Muscle of back (tissue), 11 donors: ENCODE data around the gene GALK2. TPM values are rescaled to one million over a fixed set of nuclear protein-coding genes. Genes with fewer than 3 reads are reported as not detected.
A peak's percentile ranks its signal among the peaks of the same experiment; 100 is the strongest.
"Not testable (repeated sequence)": the region's sequence is repeated elsewhere in the genome, so short reads cannot be mapped to it uniquely, and the experiment has no call there.

Experiments used
- DNase-seq, 3 donors: peaks; one replicate each; pipeline versions ENCODE4 v3.0.0 to v3.0.0-alpha.2; 2013
- polyA plus RNA-seq, 10 donors: library from polyadenylated mRNA; unstranded; fragments of 120-200 nt; gene quantifications; one replicate each; pipeline ENCODE4 v1.2.1, GENCODE V29; 2013; ENCODE audit not compliant: insufficient read length in 10 of 10

Gene GALK2
- polyA plus RNA-seq, 10 donors = 11.6 to 17.7 (median 15.1) TPM

DNA sequence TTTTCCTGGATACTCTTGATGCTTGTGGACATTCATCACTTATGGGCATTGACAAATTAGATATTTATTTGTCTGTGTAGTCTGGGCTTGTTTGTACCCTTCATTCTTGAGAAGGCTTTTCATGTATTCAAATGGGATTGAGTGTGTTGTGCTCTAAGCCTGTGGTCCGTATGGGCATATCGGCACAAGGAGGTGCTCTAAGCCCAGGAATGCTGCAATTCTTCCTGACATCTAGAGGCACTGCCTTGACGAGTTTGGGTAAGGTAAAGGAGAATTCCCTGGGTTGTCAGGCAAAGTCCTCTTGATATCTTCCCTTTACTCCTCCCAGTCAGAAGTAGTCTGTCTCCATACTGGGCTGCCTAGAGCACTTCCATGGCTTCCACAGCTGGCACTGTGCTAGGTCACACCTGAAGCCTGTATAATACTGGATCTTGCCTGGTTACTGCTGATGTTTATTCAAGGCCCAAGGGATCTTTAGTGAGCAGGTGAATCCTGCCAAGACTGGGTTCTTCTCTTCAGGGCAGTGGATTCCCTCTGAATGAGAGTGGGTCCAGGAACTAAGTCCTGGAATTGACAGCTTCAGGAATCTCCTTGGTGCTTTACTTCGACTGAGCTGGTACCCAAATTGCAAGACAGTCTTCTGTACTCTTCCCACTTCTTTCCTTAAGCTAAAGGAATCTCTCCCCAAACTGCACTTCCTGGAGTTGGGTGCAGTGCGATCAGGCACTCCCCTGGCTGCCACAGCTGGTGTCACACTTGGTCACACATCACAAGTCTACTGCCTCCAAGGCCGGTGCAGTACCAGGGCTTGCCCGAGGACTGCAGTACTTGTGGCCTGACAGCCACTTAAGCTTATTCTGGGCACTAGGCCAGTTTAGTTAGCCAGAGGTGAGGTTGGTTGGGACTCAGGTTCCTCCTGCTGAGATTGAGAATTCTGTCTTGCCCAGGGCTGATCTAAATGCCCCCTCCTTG, 46.0 kb downstream of the GALK2 start:
- DNase-seq = no peak

DNA sequence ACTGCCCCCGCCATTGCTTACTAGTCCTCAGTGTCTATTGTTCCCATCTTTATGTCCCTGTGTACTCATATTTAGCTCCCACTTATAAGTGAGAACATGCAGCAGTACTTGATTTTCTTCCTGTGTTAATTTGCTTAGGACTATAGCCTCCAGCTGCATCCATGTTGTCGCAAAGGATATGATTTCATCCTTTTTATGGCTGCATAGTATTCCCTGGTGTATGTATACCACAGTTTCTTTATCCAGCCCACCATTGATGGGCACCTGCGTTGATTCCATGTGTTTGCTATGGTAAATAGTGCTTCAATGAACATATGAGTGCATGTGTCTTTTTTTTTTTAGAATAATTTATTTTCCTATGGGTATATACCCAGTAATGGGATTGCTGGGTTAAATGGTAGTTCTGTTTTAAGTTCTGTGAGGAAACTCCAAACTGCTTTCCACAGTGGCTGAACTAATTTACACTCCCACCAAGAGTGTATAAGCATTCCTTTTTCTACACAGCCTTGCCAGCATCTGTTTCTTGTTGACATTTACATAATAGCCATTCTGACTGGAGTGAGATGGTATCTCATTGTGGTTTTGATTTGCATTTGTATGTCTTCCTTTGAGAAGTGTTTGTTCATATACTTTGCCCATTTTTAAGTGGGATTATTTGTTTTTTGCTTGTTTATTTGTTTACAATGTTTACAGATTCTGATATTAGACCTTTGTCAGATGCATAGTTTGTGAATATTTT, 53.7 kb downstream of the GALK2 start:
- DNase-seq = no peak

DNA sequence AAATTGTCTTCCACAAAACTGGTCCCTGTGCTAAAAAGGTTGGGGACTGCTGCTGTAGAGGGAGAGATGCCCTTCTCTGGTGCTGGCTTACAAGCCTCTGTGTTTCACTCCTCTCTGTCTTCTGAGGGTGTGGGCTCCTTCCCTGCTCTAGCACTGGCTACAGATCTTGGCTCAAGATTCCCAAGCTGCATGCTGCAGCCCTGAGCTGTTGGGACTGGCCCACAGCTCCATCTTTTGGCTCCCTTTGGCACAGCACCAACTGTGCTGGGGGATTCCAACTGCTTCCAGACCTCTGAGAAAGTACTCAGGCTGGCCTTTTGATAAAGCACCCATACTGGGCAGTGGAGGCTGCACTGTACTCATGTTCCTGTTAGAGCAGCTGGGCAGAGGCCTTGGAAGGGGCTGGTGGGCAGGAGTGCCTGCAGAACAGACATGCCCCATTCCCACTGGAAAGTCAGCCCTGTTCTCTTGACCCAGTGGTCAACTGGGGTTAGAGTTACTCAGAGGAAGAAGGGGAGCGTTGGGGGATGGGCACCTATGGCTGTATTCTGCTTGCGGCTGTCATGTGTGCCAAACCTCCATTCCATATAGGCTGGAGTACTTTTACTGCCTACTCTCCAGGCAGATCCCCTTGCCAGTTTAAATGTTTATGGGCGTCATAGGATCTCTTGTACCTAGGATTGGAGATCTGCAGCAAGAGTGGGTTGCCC, 55.7 kb downstream of the GALK2 start:
- no peak for DNase-seq

DNA sequence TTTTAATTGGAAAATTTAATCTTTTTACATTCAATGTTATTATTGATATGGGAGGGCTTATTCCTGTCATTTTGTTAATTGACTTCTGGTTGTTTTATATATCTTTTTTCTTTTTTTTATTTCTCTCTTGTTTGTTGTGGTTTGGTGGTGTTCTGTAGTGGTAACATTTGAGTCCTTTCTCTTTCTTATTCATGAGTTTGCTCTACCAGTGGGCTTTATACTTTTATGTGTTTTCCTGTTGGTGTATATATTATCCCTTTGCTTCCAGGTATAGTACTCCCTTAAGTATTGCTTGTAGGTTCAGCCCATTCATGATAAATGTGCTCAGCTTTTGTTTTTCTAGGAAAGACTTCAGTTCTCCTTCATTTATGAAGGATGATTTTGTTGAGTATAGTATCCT, 57.6 kb downstream of the GALK2 start:
- DNase-seq = no peak

DNA sequence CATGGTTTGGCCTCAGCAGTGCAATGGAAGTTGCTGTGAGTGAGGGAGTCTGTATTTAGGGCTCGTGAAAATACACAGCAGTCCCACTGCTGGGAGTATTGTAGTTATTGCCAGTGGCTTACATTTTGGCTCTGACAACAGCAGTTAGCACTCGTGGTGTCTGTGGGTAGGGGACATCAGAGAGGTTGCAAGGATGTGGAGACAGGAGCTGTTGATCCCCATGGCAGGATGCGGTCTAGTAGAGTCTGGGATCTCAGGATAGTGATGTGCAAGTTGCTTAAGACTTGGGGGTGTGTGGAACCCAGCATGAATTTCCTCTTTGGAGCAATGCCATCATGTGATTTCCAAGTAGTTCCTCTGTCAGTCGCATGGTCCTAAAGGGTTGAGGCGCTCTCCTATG, 59.9 kb downstream of the GALK2 start:
- DNase-seq = no peak

DNA sequence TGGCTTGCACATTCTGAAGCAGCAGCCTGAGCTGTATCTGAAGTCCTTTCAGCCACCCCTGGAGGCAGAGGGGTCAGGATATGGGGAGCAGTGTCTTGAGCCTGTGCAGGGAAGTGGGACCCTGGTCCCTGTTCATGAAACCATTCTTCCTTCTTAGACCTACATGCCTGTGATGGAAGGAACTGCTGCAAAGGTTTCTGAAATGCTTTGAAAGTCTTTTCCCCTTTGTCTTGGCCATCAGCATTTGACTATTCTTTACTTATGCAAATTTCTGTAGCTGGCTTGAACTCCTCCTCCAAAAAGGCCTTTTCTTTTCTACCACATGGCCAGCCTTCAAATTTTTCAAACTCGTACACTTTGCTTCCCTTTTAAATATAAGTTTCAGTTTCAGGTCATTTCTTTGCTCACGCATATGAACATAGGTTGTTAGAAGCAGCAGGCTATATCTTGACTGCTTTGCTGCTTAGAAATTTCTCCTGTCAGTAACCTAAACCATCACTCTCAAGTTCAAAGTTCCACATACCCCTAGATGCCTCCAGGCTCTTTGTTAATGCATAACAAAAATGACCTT, 62.3 kb downstream of the GALK2 start:
- DNase-seq = no peak

DNA sequence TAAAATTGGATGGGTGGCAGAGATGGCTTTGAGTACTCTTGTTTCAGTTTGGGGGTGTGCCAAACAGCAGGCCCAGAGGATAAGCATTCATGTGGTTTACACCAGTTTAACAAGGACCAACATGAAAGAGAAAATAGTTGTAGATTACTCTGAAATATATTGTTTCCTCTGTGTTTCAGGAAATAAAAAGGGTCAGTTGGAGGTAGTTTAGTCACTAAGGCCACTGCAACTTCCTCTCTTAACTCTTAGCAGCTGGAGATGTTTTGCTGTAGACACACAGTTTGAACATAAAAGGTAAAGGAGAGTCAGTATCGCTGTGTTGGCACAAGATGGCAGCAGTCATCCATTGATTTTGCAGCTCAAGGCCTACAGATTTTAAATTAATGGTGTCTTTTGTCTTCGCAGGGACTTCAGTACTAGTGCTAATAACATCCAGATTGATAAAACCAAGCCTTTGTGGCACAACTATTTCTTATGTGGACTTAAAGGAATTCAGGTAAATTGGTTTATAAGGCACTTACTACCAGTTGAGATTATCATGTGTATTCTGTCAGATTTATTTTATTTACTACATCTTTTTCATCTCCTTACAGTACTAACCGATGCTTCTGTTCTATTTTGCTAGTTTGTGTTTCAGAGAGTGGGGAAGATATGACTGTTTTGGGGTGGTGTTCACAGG, 65.5 kb downstream of the GALK2 start:
- peak; percentile 76 to 90 (median 83) for DNase-seq

DNA sequence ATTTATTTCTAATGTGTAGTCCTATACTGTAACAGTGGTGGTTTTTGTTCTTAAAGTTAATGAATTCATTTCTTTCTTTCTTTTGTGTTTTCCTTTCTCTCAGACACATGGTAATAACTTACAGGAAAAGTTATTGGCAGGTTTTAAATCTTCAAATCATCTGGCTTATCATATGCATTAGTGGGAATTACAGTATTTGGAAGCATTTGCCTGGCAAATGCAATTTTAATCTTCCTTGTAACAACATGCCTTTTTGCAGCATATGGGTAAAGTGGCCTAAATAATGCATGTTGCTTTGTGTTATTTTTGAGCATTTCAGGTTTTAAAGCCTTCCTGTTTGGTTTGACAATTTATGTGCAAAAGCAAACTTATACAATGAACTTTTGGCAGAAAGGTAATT, 66.8 kb downstream of the GALK2 start:
- DNase-seq = peak in 1 of 3 donors; percentile 21

DNA sequence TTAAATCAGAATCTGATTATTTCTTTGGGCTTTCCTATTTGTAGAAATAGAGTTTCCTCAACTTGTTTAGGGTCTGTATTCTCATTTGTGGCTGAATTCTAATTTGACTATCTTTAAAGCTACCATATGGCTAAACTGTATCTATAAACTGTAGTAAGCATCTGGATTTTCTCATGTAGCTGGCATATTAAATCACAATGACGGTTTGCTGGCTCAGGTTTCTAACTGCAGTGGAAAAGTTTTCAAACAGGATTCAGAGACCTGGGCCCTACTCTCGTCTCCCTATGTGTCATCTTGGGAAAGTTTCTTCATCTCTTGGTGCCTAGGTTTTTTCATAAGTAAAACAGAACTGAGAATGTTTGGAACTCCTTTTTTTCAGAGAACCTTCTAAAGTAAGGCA, 68.3 kb downstream of the GALK2 start:
- peak; percentile 74 to 89 (median 76) for DNase-seq

DNA sequence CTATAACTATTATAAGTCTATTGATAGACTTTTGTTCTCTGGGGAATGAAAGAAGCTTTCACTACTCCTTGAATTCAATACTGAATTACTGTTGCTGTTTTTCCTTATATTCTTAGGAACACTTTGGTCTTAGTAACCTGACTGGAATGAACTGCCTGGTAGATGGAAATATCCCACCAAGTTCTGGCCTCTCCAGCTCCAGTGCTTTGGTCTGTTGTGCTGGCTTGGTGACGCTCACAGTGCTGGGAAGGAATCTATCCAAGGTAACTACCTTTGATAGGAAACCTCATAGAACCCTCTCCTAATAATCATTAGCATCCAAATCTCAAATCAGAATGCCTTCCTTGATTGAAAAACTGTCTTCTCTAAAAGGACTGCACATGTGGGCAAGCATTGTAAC, 69.1 kb downstream of the GALK2 start:
- peak in 1 of 3 donors; percentile 32 for DNase-seq

DNA sequence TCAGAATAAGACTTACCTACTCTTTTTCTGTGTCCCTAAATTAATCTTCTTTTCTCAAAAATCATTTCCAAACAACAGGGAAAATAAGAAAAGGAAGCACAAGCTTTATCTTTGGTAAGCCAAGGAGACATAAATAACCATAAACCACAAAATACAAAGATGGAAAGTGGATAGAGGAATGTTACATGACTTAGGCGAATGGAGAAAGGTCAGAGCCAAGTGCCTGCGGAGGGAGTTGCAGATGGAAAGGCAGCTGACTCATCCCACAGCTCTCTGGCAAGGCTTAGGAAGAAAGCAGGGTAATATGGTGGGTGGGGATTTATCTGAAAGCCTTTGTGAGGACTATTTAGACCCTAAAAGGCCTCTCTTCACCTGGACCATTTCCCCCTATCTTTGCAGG, 72.8 kb downstream of the GALK2 start:
- DNase-seq = peak in 1 of 3 donors; percentile 61

DNA sequence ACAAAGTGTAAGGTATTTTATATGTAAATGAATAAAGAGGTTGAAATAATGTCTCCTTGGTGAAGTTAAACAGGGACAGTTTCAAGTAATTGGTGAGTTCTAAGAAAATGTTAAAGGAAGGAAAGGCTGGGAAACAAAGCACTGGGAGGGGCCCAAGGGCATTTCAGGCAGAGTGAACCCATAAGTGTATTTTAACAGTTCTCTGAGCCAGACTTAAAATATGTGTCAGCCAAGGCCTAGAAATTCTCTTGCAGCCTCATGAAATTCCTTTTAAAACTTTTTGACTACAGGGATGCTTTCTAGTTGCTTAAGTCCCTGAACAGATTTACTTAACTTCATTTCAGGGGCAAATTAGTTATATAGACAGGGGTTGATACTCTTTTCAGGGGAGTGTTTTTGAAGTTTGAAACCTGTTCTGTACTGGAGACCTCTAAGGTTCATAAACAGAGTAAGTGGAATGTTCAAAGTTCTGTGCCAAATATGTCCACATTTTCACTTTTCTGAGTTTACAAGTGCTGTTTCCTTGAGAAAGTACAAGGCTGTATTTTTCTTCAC, 77.6 kb downstream of the GALK2 start:
- peak in 1 of 3 donors; percentile 32 for DNase-seq

DNA sequence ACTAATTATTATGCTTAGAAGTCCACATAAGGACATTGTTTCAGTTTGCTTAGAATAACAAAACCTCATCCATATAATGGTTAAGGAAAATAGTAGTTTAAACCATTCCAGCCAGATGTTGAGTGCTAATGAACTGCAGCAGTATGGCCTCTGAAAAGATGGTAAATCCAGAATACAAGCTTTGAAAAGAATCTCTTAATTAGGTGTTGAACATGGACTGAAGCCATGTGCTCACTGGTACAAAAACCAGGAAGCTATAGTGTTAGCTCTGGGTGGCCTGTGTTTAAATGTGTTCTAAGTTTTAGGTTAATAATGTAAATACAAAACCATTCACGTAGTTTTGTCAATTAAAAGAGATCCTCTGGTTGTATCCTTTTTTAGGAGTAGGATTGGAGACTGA, 78.2 kb downstream of the GALK2 start:
- peak in 1 of 3 donors; percentile 13 for DNase-seq

DNA sequence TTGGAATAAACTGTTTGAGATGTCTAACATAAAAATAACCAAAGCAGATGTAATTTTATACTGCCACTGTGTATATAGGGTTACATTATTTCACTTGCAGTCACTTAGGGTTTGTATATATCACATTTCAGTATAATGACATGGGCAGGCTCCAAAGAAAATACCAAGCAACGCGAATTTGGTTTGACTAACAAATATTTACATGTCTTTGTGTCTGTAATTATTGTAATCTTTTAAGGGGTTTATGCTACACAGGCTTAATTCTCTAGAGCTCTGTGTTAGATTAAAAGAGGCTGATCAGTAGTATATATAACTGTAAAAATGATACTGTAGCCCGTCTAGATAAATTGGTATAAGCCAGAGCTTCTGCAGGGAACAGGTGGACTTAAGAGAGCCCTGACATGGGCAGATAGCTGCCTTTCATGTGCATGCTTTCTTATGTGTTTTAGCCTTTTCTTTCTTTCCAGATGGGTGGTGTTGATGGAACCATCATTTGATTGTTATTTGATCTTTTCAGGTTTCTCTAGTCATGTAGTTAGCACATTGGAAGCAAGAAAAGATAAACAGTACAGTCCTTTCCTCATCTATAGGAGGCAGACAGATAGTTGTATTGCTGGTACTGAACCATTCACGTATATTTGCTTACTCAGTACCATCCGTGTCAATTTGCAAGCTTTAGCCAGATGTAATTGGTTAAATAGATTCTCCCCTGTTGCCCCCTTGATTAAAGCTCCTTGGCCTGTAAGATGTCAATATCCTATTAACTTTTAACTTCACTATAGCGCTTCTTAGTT, 86.1 kb downstream of the GALK2 start:
- DNase-seq = no peak

DNA sequence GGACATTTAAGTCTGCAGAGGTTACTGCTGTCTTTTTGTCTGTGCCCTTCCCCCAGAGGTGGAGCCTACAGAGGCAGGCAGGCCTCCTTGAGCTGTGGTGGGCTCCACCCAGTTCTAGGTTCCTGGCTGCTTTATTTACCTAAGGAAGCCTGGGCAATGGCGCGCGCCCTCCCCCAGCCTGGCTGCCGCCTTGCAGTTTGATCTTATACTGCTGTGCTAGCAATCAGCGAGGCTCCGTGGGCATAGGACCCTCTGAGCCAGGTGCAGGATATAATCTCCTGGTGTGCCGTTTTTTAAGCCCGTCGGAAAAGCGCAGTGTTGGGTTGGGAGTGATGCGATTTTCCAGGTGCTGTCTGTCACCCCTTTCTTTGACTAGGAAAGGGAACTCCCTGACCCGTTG, 95.1 kb downstream of the GALK2 start:
- DNase-seq = not testable (repeated sequence)

DNA sequence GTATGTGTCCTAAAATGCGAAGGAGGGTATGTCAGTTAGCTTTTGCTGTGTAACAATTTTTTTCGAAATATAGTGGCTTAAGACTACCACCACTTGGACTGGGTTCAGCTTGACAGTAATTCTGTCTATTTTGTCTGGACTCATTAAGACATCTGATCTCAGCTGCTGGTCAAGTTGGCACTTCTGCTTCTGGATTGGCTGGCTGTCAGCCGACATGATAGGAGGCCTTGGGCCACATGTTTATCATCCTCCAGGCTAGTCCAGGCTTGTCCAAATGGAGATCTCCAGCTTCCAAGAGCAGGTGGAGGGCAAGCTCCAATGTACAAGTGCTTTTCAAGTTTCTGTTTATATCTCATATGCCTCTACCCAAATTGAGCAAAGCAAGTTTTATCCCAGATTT, 95.9 kb downstream of the GALK2 start:
- no peak for DNase-seq

DNA sequence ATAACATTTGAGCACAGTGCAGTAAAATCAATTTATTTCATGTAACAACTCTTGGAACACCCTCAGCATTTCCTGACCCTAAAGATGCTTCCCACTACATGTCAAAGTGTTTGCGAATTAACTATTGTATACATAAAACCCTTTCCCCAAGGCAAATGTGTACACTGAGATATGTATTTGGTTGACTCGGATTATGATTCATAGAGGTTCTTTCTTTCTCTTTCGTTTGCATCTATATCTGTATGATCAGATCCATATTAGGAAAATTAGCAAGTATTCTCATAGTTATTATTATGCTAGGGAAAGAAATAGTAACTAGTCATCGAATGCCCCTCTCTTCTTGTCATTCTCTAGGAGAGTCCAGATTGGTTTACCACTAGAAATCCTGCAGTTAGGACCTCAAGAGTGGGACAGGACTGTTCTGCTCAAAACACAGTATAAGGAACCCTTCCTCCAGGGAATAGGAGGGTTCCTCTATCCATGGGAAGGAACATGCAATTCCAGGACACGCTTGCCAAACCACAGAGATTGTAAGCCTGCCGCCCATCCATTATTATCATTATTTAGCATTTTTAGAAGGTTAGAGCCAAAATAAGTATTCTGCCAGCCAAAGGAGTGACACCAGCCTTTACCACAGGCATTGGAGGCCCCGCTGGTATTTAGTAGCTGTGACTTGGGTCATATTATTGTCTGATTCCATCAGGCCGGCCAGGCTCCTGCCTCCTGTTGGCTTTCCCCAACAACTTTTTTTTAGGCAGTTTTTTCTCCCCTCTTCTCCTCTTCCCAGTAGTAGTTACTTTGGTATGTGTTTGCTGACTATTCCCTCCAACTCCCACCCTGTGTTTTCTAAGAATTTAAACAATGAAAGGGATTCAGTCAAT, 100.7 kb downstream of the GALK2 start:
- no peak for DNase-seq

DNA sequence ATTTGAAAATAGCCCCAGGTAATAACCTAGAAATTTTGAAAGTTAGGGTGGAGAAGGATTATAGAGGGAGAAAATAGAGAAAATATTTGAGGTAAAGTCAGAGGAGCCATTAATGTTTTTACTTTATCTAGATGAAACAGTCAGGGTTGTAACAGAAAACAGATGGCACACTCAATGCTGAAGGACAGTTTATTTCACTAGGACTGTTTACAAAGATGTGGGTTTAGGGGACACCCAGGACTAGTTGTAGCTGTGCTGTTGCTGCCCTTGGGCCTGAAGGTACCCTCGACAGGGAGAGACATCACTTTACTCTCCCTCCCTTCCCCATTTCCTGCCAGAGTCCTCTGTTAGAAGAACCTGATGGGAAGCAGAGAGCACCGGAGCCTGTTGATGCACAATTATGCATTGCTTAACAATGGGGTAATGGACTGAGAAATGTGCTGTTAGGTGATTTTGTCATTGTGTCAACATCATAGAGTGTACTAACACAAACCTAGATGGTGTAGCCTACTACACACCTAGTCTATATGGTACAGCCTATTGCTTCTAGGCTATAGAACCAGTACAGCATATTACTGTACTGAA, 103.8 kb downstream of the GALK2 start:
- no peak for DNase-seq

DNA sequence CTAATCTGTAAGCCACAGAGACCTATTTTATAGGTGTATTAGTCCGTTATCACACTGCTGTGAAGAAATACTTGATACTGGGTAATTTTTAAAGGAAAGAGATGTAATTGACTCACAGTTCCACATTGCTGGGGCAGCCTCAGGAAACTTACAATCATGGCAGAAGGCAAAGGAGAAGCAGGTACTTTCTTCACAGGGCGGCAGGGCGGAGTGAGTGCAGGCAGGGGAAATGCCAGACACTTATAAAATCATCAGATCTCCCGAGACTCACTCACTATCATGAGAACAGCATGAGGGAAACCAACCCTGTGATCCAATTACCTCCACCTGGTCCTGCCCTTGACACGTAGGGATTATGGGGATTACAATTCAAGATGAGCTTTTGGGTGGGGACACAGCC, 108.7 kb downstream of the GALK2 start:
- no peak for DNase-seq
